A549 (cell line): ENCODE measurements around the gene EML1. TPM values are rescaled to one million over a fixed set of nuclear protein-coding genes. Genes with fewer than 3 reads are reported as not detected.

Experiments used
- ATAC-seq, 2 experiments: fragments of 200-7000 bp in 1 of 2; fragments of >200 bp in 1 of 2; cut with Nextera tagmentation in 1 of 2; cut with Tn5 transposase in 1 of 2; 3 replicates each; pipeline versions ENCODE4 v1.8.0 to v1.9.1; 2018 to 2020; ENCODE audit warnings: mild to moderate bottlenecking in 1 of 2, moderate library complexity in 1 of 2
- CTCF ChIA-PET: fragments of 300-600 bp; sonication (Branson Sonifier 250); formaldehyde crosslinking; extraction: SDS; loops from one replicate; lab custom pipeline; 2021; ENCODE audit warnings: antibody characterized with exemption, inconsistent platforms; lab: Yijun Ruan, JAX
- POLR2A ChIA-PET: fragments of 350-600 bp; formaldehyde crosslinking; extraction: SDS; loops from one replicate; lab custom pipeline; 2021; ENCODE audit warnings: antibody characterized with exemption, inconsistent platforms; lab: Yijun Ruan, JAX
- DNase-seq, 2 experiments: peaks; one replicate each; pipeline versions ENCODE4 v3.0.0 to v3.0.0-alpha.2; 2011 to 2016; ENCODE audit warnings: low read depth in 1 of 2, low spot score in 1 of 2
- FAIRE-seq: peaks from 2 replicates; lab custom pipeline; 2011; peaks lifted over from hg19 to GRCh38; lab: Jason Lieb, UNC
- H3K27ac ChIP-seq, 2 experiments: fragments of >200 bp; sonication (Bioruptor Twin); formaldehyde crosslinking; 3 replicates each; pipeline ENCODE4 v1.5.1; 2016 to 2017
- H3K4me1 ChIP-seq: fragments of >200 bp; sonication (Bioruptor Twin); formaldehyde crosslinking; 3 replicates; pipeline ENCODE4 v1.6.1; 2016
- H3K4me2 ChIP-seq: fragments of >200 bp; sonication (Bioruptor Twin); formaldehyde crosslinking; 3 replicates; pipeline ENCODE4 v1.6.1; 2016
- H3K4me3 ChIP-seq: fragments of >200 bp; sonication (Bioruptor Twin); formaldehyde crosslinking; 3 replicates; pipeline ENCODE4 v1.5.1; 2016
- H3K9me3 ChIP-seq: fragments of >200 bp; sonication (Bioruptor Twin); formaldehyde crosslinking; 3 replicates; pipeline ENCODE4 v1.6.1; 2016
- CBX2 ChIP-seq: fragments of 200-600 bp; sonication (generic); IDR thresholded peaks from 2 replicates; pipeline ENCODE4 v1.6.1; 2016; ENCODE audit warnings: low read depth, mild to moderate bottlenecking, borderline replicate concordance
- EHF ChIP-seq: fragments of 250-450 bp; sonication (Bioruptor Pico); IDR thresholded peaks from 2 replicates; pipeline ENCODE4 v1.5.0; 2020; ENCODE audit warnings: mild to moderate bottlenecking
- EHMT2 ChIP-seq: fragments of 200-600 bp; sonication (generic); IDR thresholded peaks from 2 replicates; pipeline ENCODE4 v1.6.1; 2016; ENCODE audit warnings: antibody characterized with exemption, low read depth, mild to moderate bottlenecking, moderate library complexity
- EP300 ChIP-seq, 2 experiments: fragments of >200 bp; sonication (Bioruptor Twin); formaldehyde crosslinking; IDR thresholded peaks; 2 replicates in 1 of 2; 3 replicates in 1 of 2; pipeline ENCODE4 v1.6.1; 2016 to 2017
- FOSB ChIP-seq: fragments of 250-450 bp; sonication (Bioruptor Pico); IDR thresholded peaks from 2 replicates; pipeline ENCODE4 v1.5.0; 2020; ENCODE audit warnings: mild to moderate bottlenecking, moderate library complexity
- FOSL2 ChIP-seq, 2 experiments: fragments of 450-650 bp in 1 of 2; fragments of >200 bp in 1 of 2; sonication (Bioruptor Twin) in 1 of 2; formaldehyde crosslinking; IDR thresholded peaks; 2 replicates each; pipeline versions ENCODE4 v1.5.0 to v1.6.1; 2016 to 2020; ENCODE audit warnings: mild to moderate bottlenecking in 1 of 2, moderate library complexity in 1 of 2
- FOXS1 ChIP-seq: fragments of 250-450 bp; sonication (Bioruptor Pico); IDR thresholded peaks from 2 replicates; pipeline ENCODE4 v1.5.0; 2020; ENCODE audit warnings: mild to moderate bottlenecking, moderate library complexity
- GATA3 ChIP-seq: IDR thresholded peaks from 2 replicates; pipeline ENCODE4 v1.6.1; 2012; ENCODE audit warnings: borderline replicate concordance
- HEYL ChIP-seq: fragments of 250-450 bp; sonication (Bioruptor Pico); IDR thresholded peaks from 2 replicates; pipeline ENCODE4 v1.8.0; 2021; ENCODE audit warnings: mild to moderate bottlenecking, moderate library complexity
- HMGXB4 ChIP-seq: fragments of 250-450 bp; sonication (Bioruptor Pico); IDR thresholded peaks from 2 replicates; pipeline ENCODE4 v1.5.0; 2021; ENCODE audit warnings: mild to moderate bottlenecking, moderate library complexity, borderline replicate concordance
- HOXB5 ChIP-seq: fragments of 250-450 bp; sonication (Bioruptor Pico); IDR thresholded peaks from 2 replicates; pipeline ENCODE4 v1.5.0; 2020; ENCODE audit warnings: mild to moderate bottlenecking, moderate library complexity
- JUN ChIP-seq, 2 experiments: fragments of >200 bp; sonication (Bioruptor Twin); formaldehyde crosslinking; IDR thresholded peaks; 2 replicates in 1 of 2; 3 replicates in 1 of 2; pipeline ENCODE4 v1.6.1; 2016 to 2017
- KDM1A ChIP-seq: fragments of 200-600 bp; sonication (generic); IDR thresholded peaks from 2 replicates; pipeline ENCODE4 v1.6.1; 2016; ENCODE audit warnings: low read depth, mild to moderate bottlenecking
- KDM5A ChIP-seq: fragments of 200-600 bp; sonication (generic); IDR thresholded peaks from 2 replicates; pipeline ENCODE4 v1.6.1; 2016; ENCODE audit warnings: antibody characterized with exemption, mild to moderate bottlenecking
- MAZ ChIP-seq: fragments of 150-350 bp; IDR thresholded peaks from 2 replicates; pipeline ENCODE4 v1.6.1; 2014; ENCODE audit warnings: antibody characterized with exemption, low read depth, low read length, borderline replicate concordance
- MYC ChIP-seq: IDR thresholded peaks from 2 replicates; pipeline ENCODE4 v1.6.1; 2012; ENCODE audit warnings: mild to moderate bottlenecking, inconsistent platforms, low read length, improper control_type of control experiment, borderline replicate concordance
- NFE2L2 ChIP-seq: fragments of 150-350 bp; conservative IDR thresholded peaks from 2 replicates; pipeline ENCODE4 v1.6.1; 2014; ENCODE audit warnings: low read length
- NPAS2 ChIP-seq: fragments of 250-450 bp; sonication (Bioruptor Pico); IDR thresholded peaks from 2 replicates; pipeline ENCODE4 v1.8.0; 2022; ENCODE audit warnings: mild to moderate bottlenecking, moderate library complexity, borderline replicate concordance
- NR3C1 ChIP-seq: fragments of >200 bp; sonication (Bioruptor Twin); formaldehyde crosslinking; IDR thresholded peaks from 3 replicates; pipeline ENCODE4 v1.6.1; 2017
- PHF8 ChIP-seq: fragments of 200-600 bp; sonication (generic); IDR thresholded peaks from 2 replicates; pipeline ENCODE4 v1.6.1; 2016; ENCODE audit warnings: low read depth, mild to moderate bottlenecking, antibody characterized with exemption, moderate library complexity, borderline replicate concordance
- RARB ChIP-seq: fragments of 250-450 bp; sonication (Bioruptor Pico); IDR thresholded peaks from 2 replicates; pipeline ENCODE4 v1.8.0; 2021; ENCODE audit warnings: mild to moderate bottlenecking, moderate library complexity
- RNF2 ChIP-seq: fragments of 200-600 bp; sonication (generic); IDR thresholded peaks from 2 replicates; pipeline ENCODE4 v1.6.1; 2016; ENCODE audit warnings: low read depth, mild to moderate bottlenecking, antibody characterized with exemption, moderate library complexity, borderline replicate concordance
- SMC3 ChIP-seq: fragments of >200 bp; sonication (Bioruptor Twin); formaldehyde crosslinking; IDR thresholded peaks from 3 replicates; pipeline ENCODE4 v1.6.1; 2018; ENCODE audit warnings: inconsistent platforms
- SREBF2 ChIP-seq: fragments of 450-650 bp; IDR thresholded peaks from 2 replicates; pipeline ENCODE4 v1.6.1; 2014; ENCODE audit warnings: mild to moderate bottlenecking, moderate library complexity
- TFCP2L1 ChIP-seq: fragments of 250-450 bp; sonication (Bioruptor Pico); IDR thresholded peaks from 2 replicates; pipeline ENCODE4 v1.5.0; 2021; ENCODE audit warnings: mild to moderate bottlenecking
- TP53 ChIP-seq: fragments of 250-450 bp; sonication (Bioruptor Pico); IDR thresholded peaks from 2 replicates; pipeline ENCODE4 v1.5.0; 2021; ENCODE audit warnings: mild to moderate bottlenecking, moderate library complexity
- USF2 ChIP-seq: fragments of 450-650 bp; IDR thresholded peaks from 2 replicates; pipeline ENCODE4 v1.6.1; 2014; ENCODE audit warnings: antibody characterized with exemption
- WGBS: methylation state at CpG from one replicate; pipeline ENCODE4 v1.1.6; 2017; ENCODE audit errors: missing lambda C conversion rate; 5-methylcytosine and 5-hydroxymethylcytosine counted together
- polyA plus RNA-seq, 4 experiments: library from polyadenylated mRNA; depleted of rRNA in 3 of 4; stranded (reverse); fragments of >200 nt; fragmentation: RNase III in 1 of 4; extraction: RNeasy Plus Mini Kit Qiagen cat#74134 plus additional on column Dnase treatment in 1 of 4; gene quantifications; 2 replicates in 3 of 4; 3 replicates in 1 of 4; pipeline ENCODE4 v1.2.3, GENCODE V29; 2011 to 2017
- TF ChIP-seq, protein P1 (sequence below): fragments of >200 bp; sonication (Bioruptor Twin); formaldehyde crosslinking; IDR thresholded peaks from 2 replicates; pipeline ENCODE4 v1.6.1; 2016
- TF ChIP-seq, protein P2 (sequence below): IDR thresholded peaks from 2 replicates; pipeline ENCODE4 v1.6.1; 2012

The EML1 gene
- polyA plus RNA-seq, 2 of the 4 experiments (the other 2 are of a cell fraction): 29.7 to 30.8 TPM

- Histone ChIP-seq H3K9me3 (no peaks in the 10 kb centered on the region), H3K4me2 (no peak overlapping the region)
- DNase-seq: no peak
- FAIRE-seq: no peak
- POLR2A ChIA-PET: interaction anchor here (1.2 kb wide), 1 partner anchor 10 kb away, joined by 3 read pairs; the partner anchor contains the start of gene EML1
- CTCF ChIA-PET: interaction anchor here (0.6 to 2.0 kb wide), 6 partner anchors 10 to 281 kb away, joined by 3 to 5 read pairs (median 3); partner anchors contain the start of gene EML1
- TF ChIP-seq TFCP2L1 (no peak), RNF2 (no peak)
- TF ChIP-seq, all 56 proteins: peak for 0
- Histone ChIP-seq H3K4me3 (no peak overlapping the region), H3K27ac (peak overlapping the region in 1 of 2 experiments; percentile 40; a peak in 2 of 6 replicates), H3K4me1 (peaks cover 12% of the 10 kb centered on the region)
- ATAC-seq: no peak
- WGBS: 86% methylated on average over 14 of the region's 14 CpGs
Measured at GRCh38 chr14:99803106-99803775, 10.0 kb downstream of the EML1 start.

DNA sequence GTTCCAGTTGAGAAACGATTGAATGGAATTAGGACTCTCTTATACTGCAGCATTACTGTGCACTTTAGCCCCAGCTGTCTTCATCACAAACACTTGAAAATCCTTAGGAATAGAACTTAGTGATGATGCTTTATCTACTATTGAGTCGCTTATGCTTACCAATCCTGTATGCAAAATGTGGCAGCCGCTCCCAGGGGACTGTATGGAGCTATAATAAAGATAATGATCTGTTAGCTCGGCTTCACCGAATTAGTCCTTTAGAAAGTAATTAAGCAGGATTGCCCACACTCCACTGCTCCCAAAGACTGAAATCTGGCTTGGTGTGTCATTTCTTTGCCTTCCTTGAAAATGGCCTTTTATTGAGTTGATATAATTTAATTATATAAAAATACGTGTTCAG is 10.6 kb downstream of the EML1 start:
- Histone ChIP-seq H3K4me3 (no peak overlapping the region), H3K27ac (no peak overlapping the region), H3K4me1 (peaks cover 12% of the 10 kb centered on the region), H3K9me3 (no peaks in the 10 kb centered on the region), H3K4me2 (no peak overlapping the region)
- no peak for TF ChIP-seq HOXB5 (CRISPR knock-in tag)
- no peak for TF ChIP-seq TP53
- TF ChIP-seq TFCP2L1: no peak
- no peak for TF ChIP-seq HEYL (CRISPR knock-in tag)
- TF ChIP-seq KDM5A: no peak
- TF ChIP-seq HMGXB4 (CRISPR knock-in tag): no peak
- no peak for TF ChIP-seq PHF8
- TF ChIP-seq NR3C1: no peak
- TF ChIP-seq, protein P1, sequence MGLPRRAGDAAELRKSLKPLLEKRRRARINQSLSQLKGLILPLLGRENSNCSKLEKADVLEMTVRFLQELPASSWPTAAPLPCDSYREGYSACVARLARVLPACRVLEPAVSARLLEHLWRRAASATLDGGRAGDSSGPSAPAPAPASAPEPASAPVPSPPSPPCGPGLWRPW: no peak
- TF ChIP-seq FOXS1 (CRISPR knock-in tag): no peak
- TF ChIP-seq JUN (IDR thresholded peaks at IDR 0.05): no peak
- no peak for TF ChIP-seq GATA3
- TF ChIP-seq NPAS2 (CRISPR knock-in tag): no peak
- TF ChIP-seq SREBF2: no peak
- TF ChIP-seq CBX2: no peak
- FAIRE-seq (no peak), ATAC-seq (no peak), DNase-seq (no peak)
- ChIA-PET POLR2A (interaction anchor here (1.2 kb wide), 1 partner anchor 11 kb away, joined by 3 read pairs; the partner anchor contains the start of gene EML1), CTCF (interaction anchor here (0.8 to 2.0 kb wide), 4 partner anchors 10 to 121 kb away, joined by 3 to 5 read pairs (median 3); partner anchors contain the start of gene EML1)
- WGBS: 85% methylated on average over 6 of the region's 6 CpGs

GRCh38 chr14:99805757-99806439 is 12.7 kb downstream of the EML1 start:
- Histone ChIP-seq H3K27ac (no peak overlapping the region), H3K9me3 (no peaks in the 10 kb centered on the region), H3K4me3 (no peak overlapping the region), H3K4me1 (peaks cover 12% of the 10 kb centered on the region), H3K4me2 (no peak overlapping the region)
- ATAC-seq (no peak), DNase-seq (no peak), FAIRE-seq (no peak)
- CTCF ChIA-PET: interaction anchor here (0.6 to 4.6 kb wide), 5 partner anchors 14 to 159 kb away, joined by 3 to 23 read pairs (median 6); no protein-coding TSS in a partner anchor
- POLR2A ChIA-PET: no interaction called here
- 92% methylated on average over 12 of the region's 12 CpGs for WGBS
- TF ChIP-seq EHMT2 (no peak), NFE2L2 (no peak), RARB (CRISPR knock-in tag) (no peak), FOSB (CRISPR knock-in tag) (no peak), KDM1A (no peak), EHF (CRISPR knock-in tag) (no peak), FOSL2 (IDR thresholded peaks at IDR 0.05) (no peak), FOSL2 (CRISPR knock-in tag; IDR thresholded peaks at IDR 0.05) (no peak), SMC3 (no peak), EP300 (IDR thresholded peaks at IDR 0.05) (no peak), MYC (no peak), USF2 (no peak), GATA3 (no peak), MAZ (no peak)
- TF ChIP-seq, protein P2, sequence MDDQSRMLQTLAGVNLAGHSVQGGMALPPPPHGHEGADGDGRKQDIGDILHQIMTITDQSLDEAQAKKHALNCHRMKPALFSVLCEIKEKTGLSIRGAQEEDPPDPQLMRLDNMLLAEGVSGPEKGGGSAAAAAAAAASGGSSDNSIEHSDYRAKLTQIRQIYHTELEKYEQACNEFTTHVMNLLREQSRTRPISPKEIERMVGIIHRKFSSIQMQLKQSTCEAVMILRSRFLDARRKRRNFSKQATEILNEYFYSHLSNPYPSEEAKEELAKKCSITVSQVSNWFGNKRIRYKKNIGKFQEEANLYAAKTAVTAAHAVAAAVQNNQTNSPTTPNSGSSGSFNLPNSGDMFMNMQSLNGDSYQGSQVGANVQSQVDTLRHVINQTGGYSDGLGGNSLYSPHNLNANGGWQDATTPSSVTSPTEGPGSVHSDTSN: no peak
